ENCODE data around the gene BNIPL. TPM values are rescaled to one million over a fixed set of nuclear protein-coding genes. Genes with fewer than 3 reads are reported as not detected.

The BNIPL gene
- total RNA-seq, 2 donors from 2014 or later: 0.61 to 0.75 TPM

DNA sequence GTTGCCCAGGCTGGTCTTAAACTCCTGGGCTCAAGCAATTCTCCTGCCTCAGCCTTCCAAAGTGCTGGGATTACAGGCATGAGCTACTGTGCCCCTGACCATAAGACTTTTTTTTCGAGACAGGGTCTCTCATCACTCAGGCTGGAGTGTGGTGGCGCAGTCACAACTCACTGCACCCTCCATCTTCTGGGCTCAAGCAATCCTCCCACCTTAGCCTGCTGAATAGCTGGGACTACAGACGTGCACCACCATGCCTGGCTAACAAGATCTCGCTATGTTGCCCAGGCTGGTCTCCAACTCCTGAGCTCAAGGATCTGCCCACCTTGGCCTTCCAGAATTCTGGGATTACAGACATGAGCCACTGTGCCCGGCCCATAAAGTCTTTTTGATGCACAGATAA lies 13.1 kb downstream of the BNIPL start:
- intact Hi-C loops (cut with DNase I, micrococcal nuclease): no loop called here
- ATAC-seq (no peak), DNase-seq (no peak)

DNA sequence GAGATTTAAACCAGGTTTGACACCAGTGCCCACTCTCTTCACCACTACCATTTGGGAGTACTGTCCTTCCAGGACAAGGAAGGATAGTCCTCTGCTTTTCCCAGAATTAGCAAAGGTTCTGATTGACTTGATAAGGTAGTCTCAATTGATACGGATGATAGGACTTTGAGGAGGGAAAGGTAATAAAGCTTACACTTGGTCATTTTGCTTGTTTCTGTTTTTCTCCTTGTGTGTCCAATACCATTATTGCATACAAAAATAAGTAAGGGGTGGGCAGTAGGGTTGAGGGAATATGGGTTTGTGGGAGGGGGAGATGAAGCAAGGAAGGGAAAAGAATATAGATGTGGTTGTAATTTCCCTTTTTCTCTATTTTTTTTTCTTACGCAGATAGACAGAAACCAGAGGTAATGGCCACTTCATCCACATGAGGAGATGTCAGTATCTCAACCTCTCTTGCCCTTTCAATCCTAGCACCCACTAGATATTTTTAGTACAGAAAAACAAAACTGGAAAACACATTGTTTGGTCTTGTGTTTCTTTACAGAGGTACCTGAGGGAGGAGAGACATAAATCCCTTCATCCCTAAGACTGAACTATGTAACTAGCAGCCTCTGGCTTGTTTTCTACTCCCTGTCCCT lies 13.8 kb downstream of the BNIPL start:
- intact Hi-C loops (cut with DNase I, micrococcal nuclease): no loop called here
- DNase-seq (no peak), ATAC-seq (no peak)

GRCh38 chr1:151051356-151052009 lies 15.1 kb downstream of the BNIPL start:
- ATAC-seq (no peak), DNase-seq (no peak)
- intact Hi-C loops (cut with DNase I, micrococcal nuclease): no loop called here

GRCh38 chr1:151054971-151055547 lies 18.7 kb downstream of the BNIPL start:
- peak; percentile 13 for ATAC-seq
- intact Hi-C loops (cut with DNase I, micrococcal nuclease): no loop called here
- DNase-seq: no peak

DNA sequence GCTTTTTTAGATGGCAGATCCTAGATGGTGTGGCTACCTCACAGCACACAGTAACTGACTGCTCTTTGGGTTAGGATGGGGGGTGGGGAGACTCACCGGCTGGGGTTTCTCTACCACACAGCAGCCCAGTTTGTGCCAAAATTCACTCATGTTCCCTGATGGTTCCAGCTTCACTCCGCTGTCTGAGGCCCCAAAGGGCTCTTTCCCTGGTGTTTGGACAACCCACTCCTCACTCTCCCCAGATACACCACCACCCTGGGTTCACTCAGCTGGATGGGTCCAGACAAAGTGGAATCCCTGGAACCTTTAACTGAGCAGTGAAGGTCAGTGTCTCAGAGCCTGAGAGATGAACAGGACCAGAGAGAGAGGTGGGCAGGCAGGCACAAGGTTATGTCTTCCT lies 19.2 kb downstream of the BNIPL start:
- DNase-seq (no peak), ATAC-seq (no peak)
- intact Hi-C loops (cut with DNase I, micrococcal nuclease): no loop called here

- DNase-seq (no peak), ATAC-seq (peak; percentile 16)
- intact Hi-C loops (cut with DNase I, micrococcal nuclease): no loop called here
Measured at GRCh38 chr1:151056149-151056548, 19.8 kb downstream of the BNIPL start.

GRCh38 chr1:151058692-151059091 lies 22.3 kb downstream of the BNIPL start:
- peak; percentile 32 for ATAC-seq
- peak; percentile 60 to 64 for DNase-seq
- intact Hi-C loops (cut with DNase I, micrococcal nuclease): no loop called here

DNA sequence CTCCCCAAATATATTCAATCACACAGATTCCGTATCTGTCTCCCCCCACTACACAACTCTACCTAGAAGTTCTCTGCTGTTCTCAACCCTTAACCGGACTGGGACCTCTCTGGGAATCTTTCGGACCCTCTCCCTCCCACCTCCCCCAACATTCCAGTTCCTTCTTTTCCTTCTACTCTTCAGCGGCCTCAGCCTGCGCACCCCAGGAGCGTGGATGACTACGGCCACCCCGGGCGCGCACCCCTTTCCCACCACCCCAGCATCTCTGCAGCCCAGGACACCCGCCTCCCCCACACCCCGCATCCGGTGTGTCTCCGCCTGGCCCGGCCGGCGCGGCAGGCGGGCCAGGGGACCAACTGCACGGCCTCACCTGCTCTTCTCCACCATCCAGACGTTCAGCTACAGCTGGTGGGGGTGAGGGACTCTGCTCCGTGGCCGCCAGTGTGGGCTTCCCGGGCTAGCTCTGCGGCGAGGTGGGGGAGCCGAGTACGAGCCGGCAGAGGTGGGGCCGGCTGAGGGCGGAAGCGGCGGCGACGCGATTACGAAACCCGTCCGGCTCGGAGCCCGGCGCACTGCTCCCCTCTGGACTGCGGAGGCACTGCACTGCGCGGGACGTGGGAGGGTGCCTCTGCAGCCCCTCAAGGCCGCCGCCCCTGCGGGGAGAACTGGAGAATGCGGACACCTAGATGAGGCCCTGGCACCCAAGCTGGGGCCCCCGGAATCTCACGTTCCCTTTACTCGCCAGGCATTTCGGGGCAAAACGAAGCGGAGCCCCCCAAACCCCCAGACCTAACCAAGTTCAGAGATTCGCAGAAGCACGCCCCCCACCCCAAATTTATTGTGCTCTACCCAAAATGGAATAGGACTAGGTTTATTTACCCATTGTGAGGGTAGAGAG lies 23.0 kb downstream of the BNIPL start, which contains the start of gene CDC42SE1:
Gene CDC42SE1 (minus strand): TSS at position 514 of the 898 bp plus-strand sequence. CDS start 3,892 bp downstream, outside the sequence.
- peak; percentile 89 for ATAC-seq
- intact Hi-C loops (cut with DNase I, micrococcal nuclease): no loop called here

DNA sequence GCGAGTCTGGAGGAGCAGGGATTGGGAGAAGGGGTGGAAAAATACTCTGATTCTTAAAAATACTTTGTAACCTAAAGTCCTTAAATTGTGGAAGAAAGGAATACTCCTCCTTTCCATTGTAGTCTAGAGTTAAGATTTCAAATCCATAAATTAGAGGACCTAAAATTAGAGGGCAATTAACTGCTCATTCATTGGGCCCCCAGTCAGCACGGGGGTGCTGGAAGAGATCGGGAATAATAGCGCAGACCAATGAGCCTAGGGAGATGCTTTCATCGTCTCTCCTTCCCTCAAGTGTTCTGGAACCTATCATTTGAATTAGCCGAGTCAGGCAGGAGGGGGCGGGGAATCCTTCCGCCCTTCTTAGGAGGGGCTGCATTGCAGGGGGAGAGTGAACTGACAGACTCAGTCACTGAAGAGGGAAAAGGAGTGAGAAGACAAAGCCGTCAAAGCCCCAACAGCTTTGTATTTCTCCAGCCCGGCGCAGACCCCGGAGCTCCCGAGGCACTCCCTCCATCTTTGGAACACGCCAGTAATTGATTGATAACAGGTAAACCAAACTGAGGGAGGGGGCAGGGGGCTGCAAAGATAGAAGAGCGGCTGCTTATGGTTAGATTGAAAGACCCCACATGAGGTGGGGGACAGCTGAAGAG lies 23.7 kb downstream of the BNIPL start, which contains the start of gene MLLT11:
Gene MLLT11 (plus strand): TSS at position 391 of the 650 bp plus-strand sequence. CDS start 6,828 bp downstream, outside the sequence.
- ATAC-seq (no peak), DNase-seq (peak; percentile 34 to 42)
- intact Hi-C loops (cut with DNase I, micrococcal nuclease): no loop called here

More for the DNA sequence above, 23.0 kb downstream of the BNIPL start, which contains the start of gene CDC42SE1:
- DNase-seq: peak; percentile 81 to 89

- intact Hi-C loops (cut with DNase I, micrococcal nuclease): no loop called here
- DNase-seq (no peak), ATAC-seq (no peak)
Measured at GRCh38 chr1:151060657-151061421, 24.5 kb downstream of the BNIPL start.

DNA sequence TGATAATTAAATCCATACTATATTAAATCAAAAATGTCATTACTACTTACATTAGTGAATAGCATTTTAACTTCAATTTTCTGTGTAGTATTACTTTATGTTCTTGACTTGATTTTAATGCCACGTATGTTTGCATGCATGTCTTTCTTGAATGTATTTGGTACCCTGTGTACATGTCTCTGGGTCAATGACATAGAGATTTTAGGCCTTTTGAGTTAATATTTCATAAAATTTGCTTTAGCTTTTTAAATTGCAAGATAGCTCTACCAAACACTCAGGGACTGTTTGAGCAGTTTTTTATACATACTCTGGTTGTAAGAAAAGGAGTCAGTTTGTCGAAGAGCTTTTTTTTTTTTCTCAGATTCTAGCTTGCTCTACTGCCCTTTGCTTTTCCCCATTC lies 25.3 kb downstream of the BNIPL start:
- DNase-seq (no peak), ATAC-seq (no peak)
- intact Hi-C loops (cut with DNase I, micrococcal nuclease): no loop called here

- intact Hi-C loops (cut with DNase I, micrococcal nuclease): no loop called here
- DNase-seq (no peak), ATAC-seq (no peak)
Measured at GRCh38 chr1:151062741-151063371, 26.5 kb downstream of the BNIPL start.

DNA sequence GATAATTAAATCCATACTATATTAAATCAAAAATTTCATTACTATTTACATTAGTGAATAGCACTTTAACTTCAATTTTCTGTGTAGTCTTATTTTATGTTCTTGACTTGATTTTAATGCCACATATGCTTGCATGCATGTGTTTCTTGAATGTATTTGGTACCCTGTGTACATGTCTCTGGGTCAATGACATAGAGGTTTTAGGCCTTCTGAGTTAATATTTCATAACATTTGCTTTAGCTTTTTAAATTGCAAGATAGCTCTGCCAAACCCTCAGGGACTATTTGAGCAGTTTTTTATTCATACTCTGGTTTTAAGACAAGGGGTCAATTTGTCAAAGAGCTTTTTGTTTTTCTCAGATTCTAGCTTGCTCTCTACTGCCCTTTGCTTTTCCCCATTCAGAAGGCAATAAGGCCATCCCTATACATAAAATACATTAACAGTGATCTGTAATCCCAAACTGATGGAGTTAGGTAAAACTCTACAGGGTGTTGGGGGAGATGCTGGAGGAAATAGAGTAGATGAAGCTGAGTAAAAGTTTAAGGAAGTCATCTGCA lies 28.8 kb downstream of the BNIPL start:
- ATAC-seq (no peak), DNase-seq (no peak)
- intact Hi-C loops (cut with DNase I, micrococcal nuclease): no loop called here

- no peak for DNase-seq
- ATAC-seq: no peak
- intact Hi-C loops (cut with DNase I, micrococcal nuclease): no loop called here
Measured at GRCh38 chr1:151067185-151067584, 30.8 kb downstream of the BNIPL start.

- DNase-seq (no peak), ATAC-seq (no peak)
- intact Hi-C loops (cut with DNase I, micrococcal nuclease): no loop called here
Measured at GRCh38 chr1:151069103-151069486, 32.7 kb downstream of the BNIPL start.

DNA sequence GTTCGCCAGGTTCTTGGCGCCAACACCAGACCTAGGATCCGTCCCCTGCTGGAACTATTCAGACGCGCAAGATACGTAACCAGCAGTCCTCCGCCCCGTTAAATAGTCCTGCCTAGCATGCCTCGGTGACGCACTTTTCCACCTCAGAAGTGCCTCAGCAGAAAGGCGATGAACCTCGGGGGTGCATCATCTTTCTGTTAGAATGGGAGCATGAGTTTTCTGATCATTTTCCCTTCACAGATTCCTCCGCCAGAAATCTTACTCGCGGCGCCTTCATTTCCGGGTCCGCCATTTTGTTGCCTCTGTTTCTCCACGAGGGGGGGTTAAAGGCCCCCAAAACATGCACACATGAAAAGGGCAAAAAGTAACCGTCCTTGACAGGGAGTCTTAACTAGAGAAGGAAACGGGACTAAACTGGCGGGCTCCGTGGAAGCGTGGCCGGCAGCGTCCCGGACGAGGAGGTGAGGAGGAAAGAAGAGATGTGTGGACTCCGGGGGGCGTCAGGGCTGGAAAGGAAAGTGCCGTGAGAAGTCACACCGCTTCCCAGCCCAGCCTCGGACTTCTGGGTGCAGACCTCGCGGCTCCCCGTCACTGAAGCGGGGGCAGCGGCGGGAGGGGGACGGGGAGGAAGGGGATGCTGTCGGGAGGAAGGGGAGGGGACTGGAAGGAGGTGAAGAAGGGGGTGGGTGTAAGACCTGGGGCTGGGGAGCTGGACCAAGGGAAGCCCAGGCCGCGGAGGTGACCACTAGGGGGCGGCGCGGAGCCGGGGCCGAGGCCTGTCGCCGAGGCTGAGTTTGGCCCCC lies 34.3 kb downstream of the BNIPL start, which contains the start of gene GABPB2:
Gene GABPB2 (plus strand): TSS at position 288 of the 803 bp plus-strand sequence. CDS start 17,429 bp downstream, outside the sequence.
- intact Hi-C loops (cut with DNase I, micrococcal nuclease): no loop called here
- ATAC-seq (peak; percentile 91), DNase-seq (peak; percentile 92 to 93)

All from left colon (tissue), 2 donors.